Sciatic nerve (tissue), 1 donor: Measurements from ENCODE around the gene FBXO8. TPM values are rescaled to one million over a fixed set of nuclear protein-coding genes. Genes with fewer than 3 reads are reported as not detected.

Experiments used
- total RNA-seq: library from RNA; stranded (reverse); fragmentation: NEBNext Ultra II Directional; extraction: Animal tissue kit (Norgen Biotek cat#: 25700); gene quantifications from one replicate; pipeline ENCODE4 v1.2.1, GENCODE V29; 2021
- donor health status: DM: no; HTN: no; CAD: no.

Gene FBXO8
- total RNA-seq, 1 donor from 2014 or later: 31.7 TPM

Other genes with a start within 250 kb of the FBXO8 start
- 21.0 TPM for gene CEP44, start 244 bp upstream of the FBXO8 start, total RNA-seq
- gene HPGD, start 238.8 kb upstream of the FBXO8 start, total RNA-seq: 2.9 TPM